Mucosa of descending colon (tissue), 3 donors: ENCODE results near the gene HDAC4. TPM values are rescaled to one million over a fixed set of nuclear protein-coding genes. Genes with fewer than 3 reads are reported as not detected.

Source experiments
- ATAC-seq: fragments of 200-7000 bp; cut with Tn5 transposase; one replicate; pipeline ENCODE4 v1.9.1; 2020; ENCODE audit warnings: mild to moderate bottlenecking, moderate library complexity
- DNase-seq, 3 donors: peaks; one replicate each; pipeline ENCODE4 v3.0.0-alpha.2; 2020
- H3K36me3 ChIP-seq: fragments of 200-600 bp; one replicate; pipeline ENCODE4 v1.8.0; 2021; ENCODE audit warnings: low read depth, mild to moderate bottlenecking
- H3K4me1 ChIP-seq: fragments of 200-600 bp; one replicate; pipeline ENCODE4 v1.8.0; 2021; ENCODE audit warnings: low read depth, mild to moderate bottlenecking
- H3K4me3 ChIP-seq: fragments of 200-600 bp; one replicate; pipeline ENCODE4 v1.8.0; 2021; ENCODE audit warnings: mild to moderate bottlenecking
- H3K9me3 ChIP-seq: fragments of 200-600 bp; one replicate; pipeline ENCODE4 v1.8.0; 2021; ENCODE audit warnings: mild to moderate bottlenecking
- intact Hi-C, 2 donors: fragments of 100-400 bp; cut with DNase I in 1 of 2; cut with micrococcal nuclease in 1 of 2; formaldehyde crosslinking; loops; one replicate each; pipeline versions ENCODE4 v1.11.0 to v1.11.1; 2022; cut with DNase I, micrococcal nuclease
- total RNA-seq, 3 donors: library from RNA; stranded (reverse); fragmentation: NEBNext Ultra II Directional in 2 of 3; extraction: Animal tissue kit (Norgen Biotek cat#: 25700) in 2 of 3; gene quantifications; one replicate each; pipeline versions ENCODE4 v1.2.1 to v1.2.4, GENCODE V29; 2021 to 2023
- TF ChIP-seq, protein P1 (sequence below): fragments of 200-600 bp; IDR thresholded peaks from one replicate; pipeline ENCODE4 v1.8.0; 2022; ENCODE audit warnings: antibody characterized with exemption, mild to moderate bottlenecking
- donor health status: DM: no; HTN: no; CAD: no; lungs with moderate emphysema.
- donor health status: DM: no; HTN: no; CAD: no.
- donor health status: DM: no; HTN: yes; CAD: no.

Gene HDAC4
- total RNA-seq, 3 donors from 2014 or later = 41.4 to 147 (median 44.0) TPM

DNA sequence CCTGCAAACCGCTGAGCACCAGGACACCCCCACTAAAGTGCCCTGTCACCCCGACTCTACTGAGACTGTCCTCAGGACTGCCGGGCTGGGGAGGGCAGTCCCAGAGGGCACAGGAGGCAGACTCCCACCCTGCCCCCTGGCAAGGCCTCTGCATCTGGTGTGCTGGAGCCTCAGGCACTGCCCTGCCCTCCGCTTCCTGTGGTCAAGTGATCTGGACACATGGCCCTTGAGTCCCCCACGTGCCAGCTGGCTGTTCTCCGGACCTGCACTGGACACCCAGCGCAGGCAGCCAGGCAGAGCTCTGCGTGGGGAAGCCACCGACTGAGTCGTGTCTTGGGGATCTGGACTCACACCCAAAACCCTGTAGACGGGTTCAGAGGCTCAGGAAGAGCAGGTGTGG is 335.3 kb downstream of the HDAC4 start:
- intact Hi-C loops = no loop called here
- Histone ChIP-seq H3K4me1 (no peaks in the 10 kb centered on the region), H3K4me3 (no peak overlapping the region), H3K36me3 (peaks cover 3% of the 10 kb centered on the region), H3K9me3 (no peaks in the 10 kb centered on the region)
- DNase-seq = no peak
- TF ChIP-seq, protein P1, sequence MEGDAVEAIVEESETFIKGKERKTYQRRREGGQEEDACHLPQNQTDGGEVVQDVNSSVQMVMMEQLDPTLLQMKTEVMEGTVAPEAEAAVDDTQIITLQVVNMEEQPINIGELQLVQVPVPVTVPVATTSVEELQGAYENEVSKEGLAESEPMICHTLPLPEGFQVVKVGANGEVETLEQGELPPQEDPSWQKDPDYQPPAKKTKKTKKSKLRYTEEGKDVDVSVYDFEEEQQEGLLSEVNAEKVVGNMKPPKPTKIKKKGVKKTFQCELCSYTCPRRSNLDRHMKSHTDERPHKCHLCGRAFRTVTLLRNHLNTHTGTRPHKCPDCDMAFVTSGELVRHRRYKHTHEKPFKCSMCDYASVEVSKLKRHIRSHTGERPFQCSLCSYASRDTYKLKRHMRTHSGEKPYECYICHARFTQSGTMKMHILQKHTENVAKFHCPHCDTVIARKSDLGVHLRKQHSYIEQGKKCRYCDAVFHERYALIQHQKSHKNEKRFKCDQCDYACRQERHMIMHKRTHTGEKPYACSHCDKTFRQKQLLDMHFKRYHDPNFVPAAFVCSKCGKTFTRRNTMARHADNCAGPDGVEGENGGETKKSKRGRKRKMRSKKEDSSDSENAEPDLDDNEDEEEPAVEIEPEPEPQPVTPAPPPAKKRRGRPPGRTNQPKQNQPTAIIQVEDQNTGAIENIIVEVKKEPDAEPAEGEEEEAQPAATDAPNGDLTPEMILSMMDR = no peak
- ATAC-seq = no peak

DNA sequence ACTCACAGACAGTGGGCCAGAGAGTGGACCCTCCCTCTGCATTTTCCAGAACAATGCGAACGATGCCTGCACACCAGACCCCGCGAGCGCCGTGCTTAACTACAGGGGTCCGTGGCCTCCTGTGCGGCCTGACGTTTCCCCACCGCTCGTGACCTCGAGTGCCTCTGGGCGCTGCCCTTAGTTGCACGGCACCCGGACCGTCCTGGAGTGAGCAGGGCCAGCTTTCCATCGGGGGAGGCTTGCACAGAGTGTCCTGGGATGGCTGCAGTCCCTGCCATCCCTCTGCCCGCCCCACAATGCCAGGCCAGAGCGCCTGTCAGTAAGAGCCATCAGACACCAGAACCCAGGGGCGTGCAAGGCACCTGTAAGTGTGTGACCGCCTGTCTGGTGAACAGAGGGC is 335.9 kb downstream of the HDAC4 start:
- TF ChIP-seq, protein P1 = no peak
- intact Hi-C loops = no loop called here
- Histone ChIP-seq H3K9me3 (no peaks in the 10 kb centered on the region), H3K36me3 (peaks cover 3% of the 10 kb centered on the region), H3K4me1 (no peaks in the 10 kb centered on the region), H3K4me3 (no peak overlapping the region)
- DNase-seq (peak in 1 of 3 donors; percentile 16), ATAC-seq (no peak)

DNA sequence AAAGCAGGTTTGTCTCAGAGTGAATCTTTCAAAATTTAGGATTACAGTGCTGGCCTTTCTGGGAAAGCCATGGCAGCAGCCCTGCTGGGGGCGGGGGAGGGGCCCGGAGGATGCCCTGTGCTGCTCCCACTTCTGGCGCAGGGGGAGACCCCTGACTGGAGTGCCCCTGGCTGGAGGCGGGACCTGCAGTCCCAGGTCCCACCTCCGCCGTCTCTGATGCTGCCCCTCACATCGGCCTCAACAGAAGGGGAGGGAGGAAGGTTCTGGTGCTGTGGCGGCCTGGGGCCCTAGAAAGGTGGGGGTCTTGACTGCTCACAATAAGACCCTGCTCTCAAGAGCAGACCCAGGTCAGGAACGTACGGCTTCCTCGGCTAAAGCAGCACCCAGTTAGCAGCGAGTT is 336.6 kb downstream of the HDAC4 start:
- H3K9me3 ChIP-seq = no peaks in the 10 kb centered on the region
- ATAC-seq (no peak), DNase-seq (no peak)
- peaks cover 3% of the 10 kb centered on the region for H3K36me3 ChIP-seq
- intact Hi-C loops = no loop called here
- no peak overlapping the region for H3K4me3 ChIP-seq
- TF ChIP-seq, protein P1 = no peak
- no peaks in the 10 kb centered on the region for H3K4me1 ChIP-seq

DNA sequence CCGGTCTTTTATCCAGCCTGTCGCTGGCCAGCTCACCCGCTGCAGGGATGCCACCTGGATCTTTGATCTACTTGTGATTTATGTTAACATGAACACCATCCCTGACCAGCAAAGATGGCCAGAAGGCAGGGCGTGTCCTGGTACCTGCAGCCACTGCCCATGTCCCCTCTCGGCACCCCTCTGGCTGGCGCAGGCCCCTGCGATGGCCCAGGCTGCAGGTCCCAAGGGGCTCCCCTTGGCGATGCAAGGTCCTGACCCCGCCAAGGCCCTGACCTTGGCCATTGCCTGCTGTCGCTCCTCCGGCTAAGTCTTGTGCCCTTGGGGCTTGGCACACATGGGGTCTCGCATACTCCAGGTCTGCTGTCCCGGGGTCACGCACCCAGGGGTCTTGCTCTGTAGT is 338.1 kb downstream of the HDAC4 start:
- ATAC-seq (no peak), DNase-seq (peak in 1 of 3 donors; percentile 44)
- TF ChIP-seq, protein P1 = no peak
- intact Hi-C loops = no loop called here
- Histone ChIP-seq H3K4me3 (no peak overlapping the region), H3K9me3 (no peaks in the 10 kb centered on the region), H3K36me3 (peaks cover 2% of the 10 kb centered on the region), H3K4me1 (no peaks in the 10 kb centered on the region)

DNA sequence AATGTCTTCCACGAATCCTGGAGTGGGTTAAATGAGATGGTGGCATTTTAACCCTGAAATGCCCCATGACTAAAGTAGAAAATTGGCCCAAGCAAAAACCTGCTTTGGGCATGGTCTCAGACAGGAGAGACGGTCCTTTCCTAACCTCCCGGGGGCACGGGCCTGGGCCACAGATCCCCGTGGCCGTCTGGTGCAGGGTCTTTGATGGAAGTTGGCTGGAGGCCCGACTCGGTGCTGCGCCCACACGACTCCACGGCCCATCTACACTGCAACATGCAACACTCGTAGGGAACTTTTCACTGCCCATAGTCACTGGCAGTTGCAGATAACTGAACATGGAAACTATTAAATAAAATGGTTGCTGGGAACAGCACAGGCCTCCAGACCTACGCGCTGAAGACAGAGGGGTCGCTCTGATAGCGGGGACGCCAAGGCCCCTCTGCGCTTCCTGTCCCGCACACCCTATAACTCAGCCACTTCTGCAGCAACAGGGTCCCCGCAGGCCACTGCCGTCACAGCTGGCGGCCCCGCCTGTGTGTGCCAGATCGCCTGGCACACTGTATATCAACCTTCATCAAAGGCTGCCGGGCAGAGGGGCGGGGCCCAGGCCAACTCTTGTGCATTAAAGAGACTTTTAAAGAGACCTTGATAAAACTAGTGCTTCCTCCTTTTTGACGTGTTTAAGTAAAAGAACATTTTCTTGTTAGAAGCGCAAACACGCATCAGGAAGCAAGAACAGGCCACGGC is 338.8 kb downstream of the HDAC4 start:
- Histone ChIP-seq H3K4me1 (no peaks in the 10 kb centered on the region), H3K9me3 (no peaks in the 10 kb centered on the region), H3K4me3 (no peak overlapping the region), H3K36me3 (no peaks in the 10 kb centered on the region)
- peak; percentile 68 for ATAC-seq
- TF ChIP-seq, protein P1 = no peak
- intact Hi-C loops = no loop called here
- peak; percentile 50 to 65 (median 52) for DNase-seq
